Gastrocnemius medialis (tissue), 4 donors: Measurements from ENCODE around the gene CNPPD1.

ENCODE experiments used
- POLR2A ChIP-seq, 2 donors: fragments of 450-650 bp; IDR thresholded peaks; one replicate each; pipeline ENCODE4 v1.6.1; 2017; ENCODE audit warnings: antibody characterized with exemption in 2 of 2, mild to moderate bottlenecking in 2 of 2, moderate library complexity in 2 of 2
- TF ChIP-seq, protein P1 (sequence below), 5 experiments: fragments of 450-650 bp in 3 of 5; fragments of 200-600 bp in 2 of 5; sonication (generic) in 2 of 5; IDR thresholded peaks in 4 of 5; conservative IDR thresholded peaks in 1 of 5; 1 replicate in 4 of 5; 2 replicates in 1 of 5; pipeline ENCODE4 v1.5.1; 2016 to 2019; ENCODE audit warnings: antibody characterized with exemption in 5 of 5, mild to moderate bottlenecking in 3 of 5, moderate library complexity in 3 of 5

- TF ChIP-seq, protein P1, sequence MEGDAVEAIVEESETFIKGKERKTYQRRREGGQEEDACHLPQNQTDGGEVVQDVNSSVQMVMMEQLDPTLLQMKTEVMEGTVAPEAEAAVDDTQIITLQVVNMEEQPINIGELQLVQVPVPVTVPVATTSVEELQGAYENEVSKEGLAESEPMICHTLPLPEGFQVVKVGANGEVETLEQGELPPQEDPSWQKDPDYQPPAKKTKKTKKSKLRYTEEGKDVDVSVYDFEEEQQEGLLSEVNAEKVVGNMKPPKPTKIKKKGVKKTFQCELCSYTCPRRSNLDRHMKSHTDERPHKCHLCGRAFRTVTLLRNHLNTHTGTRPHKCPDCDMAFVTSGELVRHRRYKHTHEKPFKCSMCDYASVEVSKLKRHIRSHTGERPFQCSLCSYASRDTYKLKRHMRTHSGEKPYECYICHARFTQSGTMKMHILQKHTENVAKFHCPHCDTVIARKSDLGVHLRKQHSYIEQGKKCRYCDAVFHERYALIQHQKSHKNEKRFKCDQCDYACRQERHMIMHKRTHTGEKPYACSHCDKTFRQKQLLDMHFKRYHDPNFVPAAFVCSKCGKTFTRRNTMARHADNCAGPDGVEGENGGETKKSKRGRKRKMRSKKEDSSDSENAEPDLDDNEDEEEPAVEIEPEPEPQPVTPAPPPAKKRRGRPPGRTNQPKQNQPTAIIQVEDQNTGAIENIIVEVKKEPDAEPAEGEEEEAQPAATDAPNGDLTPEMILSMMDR (IDR thresholded peaks at IDR 0.05 in 4 of 5, conservative IDR thresholded peaks at IDR 0.05 in 1 of 5): no peak
- no peak for TF ChIP-seq POLR2A (IDR thresholded peaks at IDR 0.05)
Observed at GRCh38 chr2:219163156-219163555, 13.6 kb downstream of the CNPPD1 start.
